Naive thymus-derived CD4-positive, alpha-beta T cell (primary cell): ENCODE results near the gene LAMB1. TPM values are rescaled to one million over a fixed set of nuclear protein-coding genes. Genes with fewer than 3 reads are reported as not detected.

Source experiments
- ATAC-seq: fragments of 150-1000 bp; cut with Tn5 transposase; 2 replicates; pipeline ENCODE4 v1.10.0; 2021; ENCODE audit warnings: mild to moderate bottlenecking, moderate library complexity
- CTCF ChIA-PET: fragments of 350-600 bp; sonication (Branson Sonifier 250); formaldehyde crosslinking; loops from one replicate; lab custom pipeline; 2021; ENCODE audit warnings: antibody characterized with exemption; lab: Charles Lee
- POLR2A ChIA-PET: fragments of 350-600 bp; sonication (Branson Sonifier 250); formaldehyde crosslinking; loops from one replicate; lab custom pipeline; 2021; ENCODE audit warnings: antibody characterized with exemption, inconsistent platforms; lab: Charles Lee
- DNase-seq, 9 donors: peaks; one replicate each; pipeline versions ENCODE4 v3.0.0 to v3.0.0-alpha.2; 2020 to 2022; ENCODE audit warnings: mixed read lengths in 1 of 9
- H3K27ac ChIP-seq: one replicate; pipeline ENCODE4 v1.7.0; 2013; ENCODE audit warnings: mild to moderate bottlenecking, low read depth, low read length, moderate library complexity
- H3K27me3 ChIP-seq, 2 donors: one replicate each; pipeline ENCODE4 v1.7.0; 2013; ENCODE audit warnings: low read length in 2 of 2, mild to moderate bottlenecking in 2 of 2, moderate library complexity in 2 of 2; ENCODE audit not compliant: control insufficient read depth in 2 of 2, insufficient read depth in 2 of 2
- H3K36me3 ChIP-seq, 3 experiments: 1 replicate in 2 of 3; 2 replicates in 1 of 3; pipeline ENCODE4 v1.7.0; 2013; ENCODE audit warnings: low read length in 3 of 3, mild to moderate bottlenecking in 3 of 3, moderate library complexity in 1 of 3; ENCODE audit not compliant: insufficient read depth in 3 of 3, control insufficient read depth in 2 of 3
- H3K4me1 ChIP-seq, 2 donors: one replicate each; pipeline ENCODE4 v1.7.0; 2013; ENCODE audit warnings: low read length in 2 of 2, mild to moderate bottlenecking in 2 of 2, moderate library complexity in 1 of 2; ENCODE audit not compliant: control insufficient read depth in 2 of 2, insufficient read depth in 2 of 2
- H3K4me3 ChIP-seq: 2 replicates; pipeline ENCODE4 v1.7.0; 2013; ENCODE audit warnings: mild to moderate bottlenecking, low read length
- H3K9me3 ChIP-seq, 3 experiments: 1 replicate in 2 of 3; 2 replicates in 1 of 3; pipeline ENCODE4 v1.7.0; 2013; ENCODE audit warnings: low read length in 3 of 3; ENCODE audit not compliant: control insufficient read depth in 2 of 3
- H3K27ac Mint-ChIP-seq, 9 donors: one replicate each; pipeline ENCODE4 v1.8.0; 2020 to 2022; ENCODE audit warnings: mixed read lengths in 9 of 9, mild to moderate bottlenecking in 8 of 9, moderate library complexity in 5 of 9, inconsistent platforms in 2 of 9
- H3K27me3 Mint-ChIP-seq, 5 donors: one replicate each; pipeline ENCODE4 v1.8.0; 2021 to 2022; ENCODE audit warnings: mixed read lengths in 5 of 5, mild to moderate bottlenecking in 1 of 5
- H3K36me3 Mint-ChIP-seq, 5 donors: one replicate each; pipeline ENCODE4 v1.8.0; 2020 to 2022; ENCODE audit warnings: mixed read lengths in 5 of 5, mild to moderate bottlenecking in 3 of 5, inconsistent platforms in 1 of 5
- H3K4me1 Mint-ChIP-seq, 7 donors: one replicate each; pipeline ENCODE4 v1.8.0; 2020 to 2022; ENCODE audit warnings: mixed read lengths in 7 of 7, mild to moderate bottlenecking in 3 of 7, inconsistent platforms in 1 of 7
- H3K4me3 Mint-ChIP-seq, 10 donors: one replicate each; pipeline ENCODE4 v1.8.0; 2020 to 2022; ENCODE audit warnings: mild to moderate bottlenecking in 10 of 10, mixed read lengths in 10 of 10, moderate library complexity in 6 of 10, inconsistent platforms in 2 of 10
- H3K9me3 Mint-ChIP-seq, 11 donors: one replicate each; pipeline ENCODE4 v1.8.0; 2020 to 2022; ENCODE audit warnings: mixed read lengths in 11 of 11, mild to moderate bottlenecking in 4 of 11, inconsistent platforms in 1 of 11, moderate library complexity in 1 of 11
- intact Hi-C, 2 donors: fragments of 100-400 bp; cut with micrococcal nuclease; formaldehyde crosslinking; loops; one replicate each; pipeline ENCODE4 v1.15.1; 2023
- polyA plus RNA-seq, 2 donors: library from polyadenylated mRNA; unstranded; fragments of 300-500 nt; fragmentation: Illumina TruSeq; gene quantifications; one replicate each; pipeline ENCODE4 v1.2.3, GENCODE V29; 2021
- total RNA-seq, 6 experiments: library from RNA in 5 of 6; stranded (reverse) in 5 of 6; gene quantifications; 1 replicate in 5 of 6; 2 replicates in 1 of 6; pipeline ENCODE4 v1.2.3 and lab custom pipeline; 2021 to 2026

Gene LAMB1
- total and polyA plus RNA-seq, 7 experiments from 2014 or later: 0.65 to 0.82 TPM; not detected in 5

- H3K4me1 Mint-ChIP-seq: no peaks in the 10 kb centered on the region
- peaks cover 0 to 9% (median 5%) of the 10 kb centered on the region in 5 donors for H3K27me3 Mint-ChIP-seq
- Histone ChIP-seq H3K9me3 (no peaks in the 10 kb centered on the region), H3K27ac (no peak overlapping the region), H3K27me3 (no peaks in the 10 kb centered on the region), H3K36me3 (no peaks in the 10 kb centered on the region), H3K4me3 (no peak overlapping the region), H3K4me1 (no peaks in the 10 kb centered on the region)
- no peak overlapping the region for H3K27ac Mint-ChIP-seq
- ChIA-PET CTCF (interaction anchor here (0.7 kb wide), 1 partner anchor 1002 kb away, joined by 3 read pairs; no protein-coding TSS in a partner anchor), POLR2A (no interaction called here)
- ATAC-seq (no peak), DNase-seq (no peak)
- no peak overlapping the region for H3K4me3 Mint-ChIP-seq
- intact Hi-C loops: no loop called here
- no peaks in the 10 kb centered on the region for H3K36me3 Mint-ChIP-seq
- no peaks in the 10 kb centered on the region for H3K9me3 Mint-ChIP-seq
Observed at GRCh38 chr7:107967420-107967819, 35.5 kb downstream of the LAMB1 start.

GRCh38 chr7:107966711-107967110, 36.2 kb downstream of the LAMB1 start:
- ChIA-PET CTCF (interaction anchor here (0.7 kb wide), 1 partner anchor 1001 kb away, joined by 3 read pairs; no protein-coding TSS in a partner anchor), POLR2A (no interaction called here)
- Histone ChIP-seq H3K27ac (no peak overlapping the region), H3K4me1 (no peaks in the 10 kb centered on the region), H3K4me3 (no peak overlapping the region), H3K27me3 (no peaks in the 10 kb centered on the region), H3K9me3 (no peaks in the 10 kb centered on the region), H3K36me3 (no peaks in the 10 kb centered on the region)
- intact Hi-C loops: no loop called here
- ATAC-seq (no peak), DNase-seq (no peak)
- H3K4me3 Mint-ChIP-seq: no peak overlapping the region
- no peaks in the 10 kb centered on the region for H3K36me3 Mint-ChIP-seq
- no peak overlapping the region for H3K27ac Mint-ChIP-seq
- no peaks in the 10 kb centered on the region for H3K4me1 Mint-ChIP-seq
- H3K9me3 Mint-ChIP-seq: no peaks in the 10 kb centered on the region
- peaks cover 0 to 5% (median 4%) of the 10 kb centered on the region in 5 donors for H3K27me3 Mint-ChIP-seq

GRCh38 chr7:107964510-107964909, 38.5 kb downstream of the LAMB1 start:
- intact Hi-C loops: no loop called here
- Mint-ChIP-seq H3K4me3 (no peak overlapping the region), H3K9me3 (no peaks in the 10 kb centered on the region), H3K4me1 (no peaks in the 10 kb centered on the region), H3K27ac (peak overlapping the region in 1 of 9 donors; percentile 59), H3K36me3 (no peaks in the 10 kb centered on the region), H3K27me3 (peaks cover 0 to 11% (median 5%) of the 10 kb centered on the region in 5 donors)
- no peak overlapping the region for H3K4me3 ChIP-seq
- DNase-seq (no peak), ATAC-seq (no peak)
- no peaks in the 10 kb centered on the region for H3K27me3 ChIP-seq
- H3K9me3 ChIP-seq: no peaks in the 10 kb centered on the region
- H3K4me1 ChIP-seq: no peaks in the 10 kb centered on the region
- no peak overlapping the region for H3K27ac ChIP-seq
- ChIA-PET CTCF (no interaction called here), POLR2A (no interaction called here)
- no peaks in the 10 kb centered on the region for H3K36me3 ChIP-seq

GRCh38 chr7:107962817-107963216, 40.1 kb downstream of the LAMB1 start:
- H3K4me1 ChIP-seq: no peaks in the 10 kb centered on the region
- no peak for ATAC-seq
- ChIA-PET CTCF (no interaction called here), POLR2A (no interaction called here)
- Mint-ChIP-seq H3K36me3 (no peaks in the 10 kb centered on the region), H3K4me1 (no peaks in the 10 kb centered on the region), H3K4me3 (no peak overlapping the region), H3K9me3 (no peaks in the 10 kb centered on the region), H3K27me3 (peaks cover 9 to 24% (median 11%) of the 10 kb centered on the region in 5 donors), H3K27ac (no peak overlapping the region)
- no peak overlapping the region for H3K4me3 ChIP-seq
- DNase-seq: no peak
- H3K36me3 ChIP-seq: no peaks in the 10 kb centered on the region
- H3K27me3 ChIP-seq: no peaks in the 10 kb centered on the region
- intact Hi-C loops: no loop called here
- no peak overlapping the region for H3K27ac ChIP-seq
- no peaks in the 10 kb centered on the region for H3K9me3 ChIP-seq

- no peaks in the 10 kb centered on the region for H3K27me3 ChIP-seq
Observed at GRCh38 chr7:107961405-107961804, 41.6 kb downstream of the LAMB1 start.

GRCh38 chr7:107960272-107960671, 42.7 kb downstream of the LAMB1 start:
- no peak overlapping the region for H3K27ac Mint-ChIP-seq
- H3K9me3 ChIP-seq: no peaks in the 10 kb centered on the region

More at GRCh38 chr7:107961405-107961804, 41.6 kb downstream of the LAMB1 start:
- Histone ChIP-seq H3K36me3 (no peaks in the 10 kb centered on the region), H3K27ac (no peak overlapping the region), H3K9me3 (no peaks in the 10 kb centered on the region), H3K4me1 (no peaks in the 10 kb centered on the region), H3K4me3 (no peak overlapping the region)
- no peak for DNase-seq
- no peaks in the 10 kb centered on the region for H3K4me1 Mint-ChIP-seq
- no peaks in the 10 kb centered on the region for H3K9me3 Mint-ChIP-seq
- peaks cover 11 to 24% (median 15%) of the 10 kb centered on the region in 5 donors for H3K27me3 Mint-ChIP-seq
- ChIA-PET POLR2A (no interaction called here), CTCF (no interaction called here)
- no peak for ATAC-seq
- intact Hi-C loops: no loop called here
- no peak overlapping the region for H3K4me3 Mint-ChIP-seq
- H3K27ac Mint-ChIP-seq: no peak overlapping the region
- H3K36me3 Mint-ChIP-seq: no peaks in the 10 kb centered on the region

GRCh38 chr7:107959527-107959898, 43.4 kb downstream of the LAMB1 start:
- ChIA-PET CTCF (no interaction called here), POLR2A (no interaction called here)
- ATAC-seq (no peak), DNase-seq (no peak)
- Histone ChIP-seq H3K36me3 (no peaks in the 10 kb centered on the region), H3K4me1 (no peaks in the 10 kb centered on the region), H3K4me3 (no peak overlapping the region), H3K9me3 (no peaks in the 10 kb centered on the region), H3K27ac (no peak overlapping the region), H3K27me3 (no peaks in the 10 kb centered on the region)
- H3K27me3 Mint-ChIP-seq: peaks cover 11 to 24% (median 15%) of the 10 kb centered on the region in 5 donors
- H3K4me3 Mint-ChIP-seq: no peak overlapping the region
- H3K27ac Mint-ChIP-seq: no peak overlapping the region
- no peaks in the 10 kb centered on the region for H3K36me3 Mint-ChIP-seq
- no peaks in the 10 kb centered on the region for H3K4me1 Mint-ChIP-seq
- H3K9me3 Mint-ChIP-seq: no peaks in the 10 kb centered on the region
- intact Hi-C loops: no loop called here

More at GRCh38 chr7:107960272-107960671, 42.7 kb downstream of the LAMB1 start:
- Mint-ChIP-seq H3K9me3 (no peaks in the 10 kb centered on the region), H3K27me3 (peaks cover 11 to 24% (median 17%) of the 10 kb centered on the region in 5 donors), H3K4me1 (no peaks in the 10 kb centered on the region), H3K4me3 (no peak overlapping the region), H3K36me3 (no peaks in the 10 kb centered on the region)
- no peak overlapping the region for H3K27ac ChIP-seq
- H3K4me3 ChIP-seq: no peak overlapping the region
- ATAC-seq (no peak), DNase-seq (no peak)
- ChIA-PET POLR2A (no interaction called here), CTCF (no interaction called here)
- intact Hi-C loops: no loop called here
- no peaks in the 10 kb centered on the region for H3K4me1 ChIP-seq
- no peaks in the 10 kb centered on the region for H3K27me3 ChIP-seq
- H3K36me3 ChIP-seq: no peaks in the 10 kb centered on the region
